Measurements from ENCODE around the gene MRPL43.

Gene MRPL43

GRCh38 chr10:100981178-100981772 is 6.0 kb downstream of the MRPL43 start:
- DNase-seq (ENCODE audit: low read depth): no peak
- no peak overlapping the region for H3K4me3 ChIP-seq (ENCODE audit: low read depth, low read length)
- no peak for TF ChIP-seq CTCF (IDR thresholded peaks at IDR 0.05; ENCODE audit: insufficient read depth, low read depth, low read length, missing control alignments)

GRCh38 chr10:100980711-100981110 is 6.6 kb downstream of the MRPL43 start:
- TF ChIP-seq CTCF (IDR thresholded peaks at IDR 0.05; ENCODE audit: insufficient read depth, low read depth, low read length, missing control alignments): no peak
- no peak overlapping the region for H3K4me3 ChIP-seq (ENCODE audit: low read depth, low read length)

GRCh38 chr10:100980311-100980710 is 7.0 kb downstream of the MRPL43 start:
- no peak overlapping the region for H3K4me3 ChIP-seq (ENCODE audit: low read depth, low read length)
- DNase-seq (ENCODE audit: low read depth): no peak
- no peak for TF ChIP-seq CTCF (IDR thresholded peaks at IDR 0.05; ENCODE audit: insufficient read depth, low read depth, low read length, missing control alignments)

More at GRCh38 chr10:100980711-100981110, 6.6 kb downstream of the MRPL43 start:
- DNase-seq (ENCODE audit: low read depth): no peak

- DNase-seq (ENCODE audit: low read depth): no peak
- TF ChIP-seq CTCF (IDR thresholded peaks at IDR 0.05; ENCODE audit: insufficient read depth, low read depth, low read length, missing control alignments): no peak
- no peak overlapping the region for H3K4me3 ChIP-seq (ENCODE audit: low read depth, low read length)
Observed at GRCh38 chr10:100979791-100980272, 7.5 kb downstream of the MRPL43 start.

- H3K4me3 ChIP-seq (ENCODE audit: low read depth, low read length): no peak overlapping the region
- TF ChIP-seq CTCF (IDR thresholded peaks at IDR 0.05; ENCODE audit: insufficient read depth, low read depth, low read length, missing control alignments): no peak
- DNase-seq (ENCODE audit: low read depth): no peak
Observed at GRCh38 chr10:100978901-100979195, 8.4 kb downstream of the MRPL43 start.

- H3K4me3 ChIP-seq (ENCODE audit: low read depth, low read length): no peak overlapping the region
- DNase-seq (ENCODE audit: low read depth): no peak
- TF ChIP-seq CTCF (IDR thresholded peaks at IDR 0.05; ENCODE audit: insufficient read depth, low read depth, low read length, missing control alignments): no peak
Observed at GRCh38 chr10:100978121-100978900, 9.0 kb downstream of the MRPL43 start.
